GM12878 (cell line): ENCODE measurements around the gene PTPRJ. TPM values are rescaled to one million over a fixed set of nuclear protein-coding genes. Genes with fewer than 3 reads are reported as not detected.

Experiments
- ATAC-seq: fragments of 200-7000 bp; cut with Tn5 transposase; 3 replicates; pipeline ENCODE4 v1.9.1; 2020; ENCODE audit warnings: mild to moderate bottlenecking, moderate library complexity
- BruUV-seq: library from RNA; stranded (reverse); fragments of 400-500 nt; replicated peaks from 2 replicates; lab custom pipeline; 2021; lab: Mats Ljungman, UMichigan
- CTCF ChIA-PET: fragments of 300-600 bp; sonication (Branson Sonifier 250); formaldehyde crosslinking; extraction: SDS; loops from one replicate; lab custom pipeline; 2021; ENCODE audit warnings: inconsistent platforms; lab: Yijun Ruan, JAX
- POLR2A ChIA-PET: fragments of 350-600 bp; formaldehyde crosslinking; extraction: SDS; loops from one replicate; lab custom pipeline; 2021; ENCODE audit warnings: inconsistent platforms; lab: Charles Lee
- RAD21 ChIA-PET: fragments of 300-600 bp; sonication (Branson Sonifier 250); formaldehyde crosslinking; loops from one replicate; lab custom pipeline; 2023; ENCODE audit warnings: antibody characterized with exemption; ENCODE audit not compliant: unreplicated experiment; lab: Charles Lee
- SMC1A ChIA-PET: fragments of 300-600 bp; sonication (Branson Sonifier 250); formaldehyde crosslinking; loops from one replicate; lab custom pipeline; 2023; ENCODE audit not compliant: unreplicated experiment, uncharacterized antibody; lab: Charles Lee
- DNase-seq: peaks from one replicate; pipeline ENCODE4 v3.0.0-alpha.2; 2011; ENCODE audit warnings: low read depth, low spot score
- FAIRE-seq: peaks from 3 replicates; lab custom pipeline; 2011; peaks lifted over from hg19 to GRCh38; lab: Jason Lieb, UNC
- H2AFZ ChIP-seq: 2 replicates; pipeline ENCODE4 v1.6.0; 2011; ENCODE audit warnings: low read depth, low read length, control low read depth; ENCODE audit not compliant: control insufficient read depth
- H3K27ac ChIP-seq: 2 replicates; pipeline ENCODE4 v1.5.1; 2011; ENCODE audit warnings: control low read depth; ENCODE audit not compliant: control insufficient read depth, insufficient read depth
- H3K27me3 ChIP-seq, 2 experiments: replicated peaks in 1 of 2; 2 replicates each; pipeline versions ENCODE4 v1.6.0 to v1.6.1; 2011; ENCODE audit warnings: low read length in 1 of 2; ENCODE audit not compliant: control insufficient read depth in 2 of 2, insufficient read depth in 2 of 2
- H3K36me3 ChIP-seq, 2 experiments: 2 replicates each; pipeline ENCODE4 v1.5.1; 2011; ENCODE audit warnings: low read length in 1 of 2; ENCODE audit not compliant: control insufficient read depth in 2 of 2, insufficient read depth in 2 of 2
- H3K4me1 ChIP-seq: 2 replicates; pipeline ENCODE4 v1.6.1; 2011; ENCODE audit warnings: mild to moderate bottlenecking, low read length, moderate library complexity, mixed read lengths; ENCODE audit not compliant: control insufficient read depth, insufficient read depth
- H3K4me2 ChIP-seq: 2 replicates; pipeline ENCODE4 v1.6.0; 2011; ENCODE audit warnings: control low read depth; ENCODE audit not compliant: control insufficient read depth, insufficient read depth
- H3K4me3 ChIP-seq: fragments of 200-600 bp; sonication (generic); 2 replicates; pipeline ENCODE4 v1.5.1; 2016
- H3K79me2 ChIP-seq: 2 replicates; pipeline ENCODE4 v1.6.0; 2011; ENCODE audit warnings: low read length; ENCODE audit not compliant: control insufficient read depth, insufficient read depth
- H3K9ac ChIP-seq: 2 replicates; pipeline ENCODE4 v1.8.0; 2011; ENCODE audit warnings: low read length, control low read depth, mixed read lengths; ENCODE audit not compliant: control insufficient read depth, insufficient read depth
- H3K9me3 ChIP-seq: replicated peaks from 3 replicates; pipeline ENCODE4 v1.5.1; 2011; ENCODE audit warnings: mild to moderate bottlenecking, low read length; ENCODE audit not compliant: control insufficient read depth, insufficient read depth
- H4K20me1 ChIP-seq: 2 replicates; pipeline ENCODE4 v1.6.0; 2011; ENCODE audit not compliant: control insufficient read depth, insufficient read depth
- CREB1 ChIP-seq: IDR thresholded peaks from 2 replicates; pipeline ENCODE4 v1.6.1; 2012; ENCODE audit warnings: low read depth, mild to moderate bottlenecking, inconsistent platforms
- NR2C1 ChIP-seq: fragments of 450-650 bp; IDR thresholded peaks from 2 replicates; pipeline ENCODE4 v1.6.1; 2017; ENCODE audit warnings: antibody characterized with exemption, mild to moderate bottlenecking, moderate library complexity
- PBX3 ChIP-seq: IDR thresholded peaks from 2 replicates; pipeline ENCODE4 v1.6.1; 2011; ENCODE audit warnings: mild to moderate bottlenecking, low read depth, low read length, moderate library complexity; ENCODE audit not compliant: insufficient replicate concordance
- POU2F2 ChIP-seq: IDR thresholded peaks from 3 replicates; pipeline ENCODE4 v1.6.1; 2011; ENCODE audit warnings: low read depth, mild to moderate bottlenecking, low read length, borderline replicate concordance
- RAD51 ChIP-seq: fragments of 450-650 bp; IDR thresholded peaks from 2 replicates; pipeline ENCODE4 v1.6.1; 2016; ENCODE audit warnings: moderate library complexity, mild to moderate bottlenecking, inconsistent platforms
- SMAD5 ChIP-seq: IDR thresholded peaks from 2 replicates; pipeline ENCODE4 v1.6.1; 2016; ENCODE audit warnings: antibody characterized with exemption, low read depth
- TAF1 ChIP-seq: IDR thresholded peaks from 2 replicates; pipeline ENCODE4 v1.6.1; 2011; ENCODE audit warnings: mild to moderate bottlenecking, low read depth, low read length, borderline replicate concordance
- ZNF622 ChIP-seq: fragments of 450-650 bp; IDR thresholded peaks from 2 replicates; pipeline ENCODE4 v1.6.1; 2017; ENCODE audit warnings: mild to moderate bottlenecking, inconsistent platforms
- ZZZ3 ChIP-seq: IDR thresholded peaks from 2 replicates; pipeline ENCODE4 v1.6.1; 2011; ENCODE audit warnings: low read depth; ENCODE audit not compliant: control insufficient read depth, insufficient read length
- WGBS: methylation state at CpG from one replicate; pipeline ENCODE4 v1.1.6; 2016; ENCODE audit warnings: low lambda C conversion rate; ENCODE audit not compliant: insufficient replicate concordance, insufficient coverage; ENCODE audit errors: missing lambda C conversion rate; 5-methylcytosine and 5-hydroxymethylcytosine counted together
- in situ Hi-C: fragments of 300-500 bp; cut with MboI; formaldehyde crosslinking; loops from 9 replicates; pipeline ENCODE4 v1.14.3; 2018; ENCODE audit warnings: mixed read lengths
- intact Hi-C: fragments of 100-400 bp; cut with micrococcal nuclease; formaldehyde crosslinking; loops from one replicate; pipeline ENCODE4 v1.14.2; 2022; ENCODE audit not compliant: unreplicated experiment
- polyA plus RNA-seq, 11 experiments: library from polyadenylated mRNA; depleted of rRNA in 4 of 11; unstranded in 6 of 11; stranded (reverse) in 5 of 11; fragments of >200 nt; fragmentation: Nextera tagmentation in 4 of 11; fragmentation: Illumina TruSeq in 1 of 11; extraction: Ambion mirVana in 4 of 11; extraction: Trizol in 1 of 11; gene quantifications; 1 replicate in 1 of 11; 2 replicates in 10 of 11; pipeline versions ENCODE4 v1.2.1 to v1.2.3, GENCODE V29; 2011 to 2016; ENCODE audit warnings: inconsistent platforms in 2 of 11, missing spikeins in 2 of 11, low read depth in 1 of 11
- total RNA-seq, 4 experiments: library from RNA; depleted of rRNA in 3 of 4; stranded (reverse); fragments of >200 nt in 3 of 4; fragmentation: Illumina TruSeq in 1 of 4; extraction: Trizol in 1 of 4; gene quantifications; 2 replicates each; pipeline versions ENCODE4 v1.2.1 to v1.2.3, GENCODE V29; 2013 to 2021
- TF ChIP-seq, protein P1 (sequence below): fragments of 450-650 bp; IDR thresholded peaks from 2 replicates; pipeline ENCODE4 v1.6.1; 2016; ENCODE audit warnings: mild to moderate bottlenecking, moderate library complexity, borderline replicate concordance

PTPRJ gene
- total and polyA plus RNA-seq, 10 of the 15 experiments (the other 5 are each of a cell fraction or from before 2014, with no cell fraction given), result 0.22 to 22.4 (median 7.4) TPM

GRCh38 chr11:48088682-48089050 lies 108.3 kb downstream of the PTPRJ start:
- CTCF ChIA-PET, result interaction anchor here (0.8 to 1.7 kb wide), 3 partner anchors 9 to 21 kb away, joined by 3 to 5 read pairs (median 3); no protein-coding TSS in a partner anchor
- no peak for DNase-seq
- Histone ChIP-seq H3K9ac (no peak overlapping the region), H3K4me1 (peaks cover 14% of the 10 kb centered on the region), H2AFZ (no peak overlapping the region), H3K9me3 (no peaks in the 10 kb centered on the region), H3K36me3 (peaks cover 0 to 3% of the 10 kb centered on the region in 2 experiments; a peak in 1 of 4 replicates), H4K20me1 (no peaks in the 10 kb centered on the region), H3K4me3 (no peak overlapping the region), H3K4me2 (no peak overlapping the region), H3K27me3 (no peaks in the 10 kb centered on the region), H3K27ac (no peak overlapping the region), H3K79me2 (no peaks in the 10 kb centered on the region; the same call in 1 of the 2 replicates)
- ATAC-seq, result no peak
- in situ Hi-C loops, result no loop called here
- intact Hi-C loops, result loop anchor here (5.0 kb wide), 1 partner anchor 51 kb away; no protein-coding TSS in a partner anchor
- RAD21 ChIA-PET, result no interaction called here
- SMC1A ChIA-PET, result interaction anchor here (1.2 to 1.6 kb wide), 2 partner anchors 8 to 19 kb away, joined by 5 read pairs; no protein-coding TSS in a partner anchor
- no TSS peak for BruUV-seq
- TF ChIP-seq CREB1, result no peak
- TF ChIP-seq ZNF622, result no peak
- no peak for TF ChIP-seq PBX3
- no peak for TF ChIP-seq NR2C1
- TF ChIP-seq TAF1, result no peak
- no peak for TF ChIP-seq RAD51
- TF ChIP-seq, protein P1, sequence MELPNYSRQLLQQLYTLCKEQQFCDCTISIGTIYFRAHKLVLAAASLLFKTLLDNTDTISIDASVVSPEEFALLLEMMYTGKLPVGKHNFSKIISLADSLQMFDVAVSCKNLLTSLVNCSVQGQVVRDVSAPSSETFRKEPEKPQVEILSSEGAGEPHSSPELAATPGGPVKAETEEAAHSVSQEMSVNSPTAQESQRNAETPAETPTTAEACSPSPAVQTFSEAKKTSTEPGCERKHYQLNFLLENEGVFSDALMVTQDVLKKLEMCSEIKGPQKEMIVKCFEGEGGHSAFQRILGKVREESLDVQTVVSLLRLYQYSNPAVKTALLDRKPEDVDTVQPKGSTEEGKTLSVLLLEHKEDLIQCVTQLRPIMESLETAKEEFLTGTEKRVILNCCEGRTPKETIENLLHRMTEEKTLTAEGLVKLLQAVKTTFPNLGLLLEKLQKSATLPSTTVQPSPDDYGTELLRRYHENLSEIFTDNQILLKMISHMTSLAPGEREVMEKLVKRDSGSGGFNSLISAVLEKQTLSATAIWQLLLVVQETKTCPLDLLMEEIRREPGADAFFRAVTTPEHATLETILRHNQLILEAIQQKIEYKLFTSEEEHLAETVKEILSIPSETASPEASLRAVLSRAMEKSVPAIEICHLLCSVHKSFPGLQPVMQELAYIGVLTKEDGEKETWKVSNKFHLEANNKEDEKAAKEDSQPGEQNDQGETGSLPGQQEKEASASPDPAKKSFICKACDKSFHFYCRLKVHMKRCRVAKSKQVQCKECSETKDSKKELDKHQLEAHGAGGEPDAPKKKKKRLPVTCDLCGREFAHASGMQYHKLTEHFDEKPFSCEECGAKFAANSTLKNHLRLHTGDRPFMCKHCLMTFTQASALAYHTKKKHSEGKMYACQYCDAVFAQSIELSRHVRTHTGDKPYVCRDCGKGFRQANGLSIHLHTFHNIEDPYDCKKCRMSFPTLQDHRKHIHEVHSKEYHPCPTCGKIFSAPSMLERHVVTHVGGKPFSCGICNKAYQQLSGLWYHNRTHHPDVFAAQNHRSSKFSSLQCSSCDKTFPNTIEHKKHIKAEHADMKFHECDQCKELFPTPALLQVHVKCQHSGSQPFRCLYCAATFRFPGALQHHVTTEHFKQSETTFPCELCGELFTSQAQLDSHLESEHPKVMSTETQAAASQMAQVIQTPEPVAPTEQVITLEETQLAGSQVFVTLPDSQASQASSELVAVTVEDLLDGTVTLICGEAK, result no peak
- no peak for TF ChIP-seq POU2F2
- TF ChIP-seq ZZZ3, result no peak
- TF ChIP-seq SMAD5, result no peak
- WGBS, result 57% methylated on average over 6 of the region's 6 CpGs
- POLR2A ChIA-PET, result no interaction called here
- no peak for FAIRE-seq
